DND-41 (cell line): ENCODE results near the gene LORICRIN.

Experiments used
- ATAC-seq: fragments of 200-7000 bp; cut with Tn5 transposase; 3 replicates; pipeline ENCODE4 v1.9.1; 2021; ENCODE audit warnings: low read depth; ENCODE audit not compliant: insufficient read depth
- DNase-seq: peaks from one replicate; pipeline ENCODE4 v3.0.0-alpha.2; 2020
- H2AFZ ChIP-seq: 2 replicates; pipeline ENCODE4 v1.6.0; 2012; ENCODE audit warnings: low read depth, low read length
- H3K27ac ChIP-seq: 2 replicates; pipeline ENCODE4 v1.5.1; 2012; ENCODE audit warnings: low read length, inconsistent platforms
- H3K27me3 ChIP-seq: fragments of 200-600 bp; sonication (generic); 2 replicates; pipeline ENCODE4 v1.6.0; 2012; ENCODE audit warnings: low read length, mild to moderate bottlenecking, inconsistent platforms; ENCODE audit not compliant: insufficient read depth, poor library complexity
- H3K36me3 ChIP-seq: 2 replicates; pipeline ENCODE4 v1.5.1; 2012; ENCODE audit warnings: low read length, inconsistent platforms; ENCODE audit not compliant: insufficient read depth
- H3K4me1 ChIP-seq: 2 replicates; pipeline ENCODE4 v1.5.1; 2012; ENCODE audit warnings: mild to moderate bottlenecking, low read length; ENCODE audit not compliant: insufficient read depth
- H3K4me2 ChIP-seq: 2 replicates; pipeline ENCODE4 v1.6.0; 2012; ENCODE audit warnings: mild to moderate bottlenecking, moderate library complexity, low read length, inconsistent platforms; ENCODE audit not compliant: insufficient read depth
- H3K4me3 ChIP-seq, 2 experiments: fragments of 200-600 bp in 1 of 2; shearing (Covaris generic) in 1 of 2; 2 replicates each; pipeline ENCODE4 v1.5.1; 2012 to 2016; ENCODE audit warnings: inconsistent platforms in 2 of 2, low read length in 2 of 2, mild to moderate bottlenecking in 2 of 2, low read depth in 1 of 2, moderate library complexity in 1 of 2
- H3K79me2 ChIP-seq: 2 replicates; pipeline ENCODE4 v1.6.0; 2012; ENCODE audit warnings: low read length, inconsistent platforms; ENCODE audit not compliant: insufficient read depth
- H3K9ac ChIP-seq: 2 replicates; pipeline ENCODE4 v1.6.0; 2012; ENCODE audit warnings: low read depth, mild to moderate bottlenecking, inconsistent platforms, low read length, moderate library complexity
- H3K9me3 ChIP-seq: 2 replicates; pipeline ENCODE4 v1.5.1; 2012; ENCODE audit warnings: low read length, moderate library complexity, mild to moderate bottlenecking, inconsistent platforms; ENCODE audit not compliant: insufficient read depth, severe bottlenecking
- H4K20me1 ChIP-seq: 2 replicates; pipeline ENCODE4 v1.6.0; 2012; ENCODE audit warnings: low read length; ENCODE audit not compliant: insufficient read depth
- EZH2 ChIP-seq: IDR thresholded peaks from 3 replicates; pipeline ENCODE4 v1.6.1; 2012; ENCODE audit warnings: borderline replicate concordance, low read depth, mild to moderate bottlenecking, moderate library complexity, low read length, inconsistent platforms; ENCODE audit not compliant: severe bottlenecking
- TF ChIP-seq, protein P1 (sequence below): IDR thresholded peaks from 2 replicates; pipeline ENCODE4 v1.5.1; 2012; ENCODE audit warnings: borderline replicate concordance, low read length, moderate library complexity, mild to moderate bottlenecking; ENCODE audit not compliant: poor library complexity, severe bottlenecking; ENCODE audit errors: extremely low read depth

Gene LORICRIN

DNA sequence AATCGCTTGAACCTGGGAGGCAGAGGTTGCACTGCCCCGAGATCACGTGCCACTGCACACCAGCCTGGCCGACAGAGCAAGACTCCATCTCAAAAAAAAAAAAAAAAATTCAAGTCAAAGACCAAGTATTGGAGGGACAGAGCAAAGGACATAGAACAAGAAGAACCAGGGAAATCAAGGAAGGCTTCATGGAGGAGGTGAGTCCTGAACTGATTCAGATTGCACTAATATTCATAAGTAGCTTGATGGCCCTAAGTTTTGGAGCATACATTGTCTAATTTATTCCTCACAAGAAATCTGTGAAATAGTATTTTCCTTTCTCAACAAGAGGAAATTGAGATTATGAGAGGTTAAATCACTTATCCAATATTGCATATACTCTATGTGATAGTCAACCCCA lies 46.0 kb upstream of the LORICRIN start:
- no peaks in the 10 kb centered on the region for H4K20me1 ChIP-seq
- DNase-seq (no peak), ATAC-seq (no peak)
- peaks cover 10% of the 10 kb centered on the region for H3K27me3 ChIP-seq
- H3K4me1 ChIP-seq: no peaks in the 10 kb centered on the region
- H3K9me3 ChIP-seq: no peaks in the 10 kb centered on the region
- H3K27ac ChIP-seq: no peak overlapping the region
- H3K9ac ChIP-seq: no peak overlapping the region
- H3K4me3 ChIP-seq: no peak overlapping the region
- H3K36me3 ChIP-seq: no peaks in the 10 kb centered on the region
- no peaks in the 10 kb centered on the region for H3K79me2 ChIP-seq
- H2AFZ ChIP-seq: no peak overlapping the region
- no peak for TF ChIP-seq EZH2
- TF ChIP-seq, protein P1, sequence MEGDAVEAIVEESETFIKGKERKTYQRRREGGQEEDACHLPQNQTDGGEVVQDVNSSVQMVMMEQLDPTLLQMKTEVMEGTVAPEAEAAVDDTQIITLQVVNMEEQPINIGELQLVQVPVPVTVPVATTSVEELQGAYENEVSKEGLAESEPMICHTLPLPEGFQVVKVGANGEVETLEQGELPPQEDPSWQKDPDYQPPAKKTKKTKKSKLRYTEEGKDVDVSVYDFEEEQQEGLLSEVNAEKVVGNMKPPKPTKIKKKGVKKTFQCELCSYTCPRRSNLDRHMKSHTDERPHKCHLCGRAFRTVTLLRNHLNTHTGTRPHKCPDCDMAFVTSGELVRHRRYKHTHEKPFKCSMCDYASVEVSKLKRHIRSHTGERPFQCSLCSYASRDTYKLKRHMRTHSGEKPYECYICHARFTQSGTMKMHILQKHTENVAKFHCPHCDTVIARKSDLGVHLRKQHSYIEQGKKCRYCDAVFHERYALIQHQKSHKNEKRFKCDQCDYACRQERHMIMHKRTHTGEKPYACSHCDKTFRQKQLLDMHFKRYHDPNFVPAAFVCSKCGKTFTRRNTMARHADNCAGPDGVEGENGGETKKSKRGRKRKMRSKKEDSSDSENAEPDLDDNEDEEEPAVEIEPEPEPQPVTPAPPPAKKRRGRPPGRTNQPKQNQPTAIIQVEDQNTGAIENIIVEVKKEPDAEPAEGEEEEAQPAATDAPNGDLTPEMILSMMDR: no peak
- H3K4me2 ChIP-seq: no peak overlapping the region

GRCh38 chr1:153217212-153217611 lies 42.3 kb upstream of the LORICRIN start, which contains the start of gene PRR9:
TSS of gene PRR9 (plus strand) at chr1:153217584. CDS start at chr1:153218145, 561 bp downstream.
- Histone ChIP-seq H3K27ac (no peak within 1 kb of the TSS), H3K36me3 (no peaks in the 10 kb centered on the region), H2AFZ (no peak within 1 kb of the TSS), H3K4me2 (no peak within 1 kb of the TSS), H3K27me3 (peaks cover 26% of the 10 kb centered on the region), H3K79me2 (no peaks in the 10 kb centered on the region), H3K9ac (no peak within 1 kb of the TSS), H3K9me3 (no peaks in the 10 kb centered on the region), H3K4me1 (no peaks in the 10 kb centered on the region), H4K20me1 (no peaks in the 10 kb centered on the region), H3K4me3 (no peak within 1 kb of the TSS)
- peak; percentile 39; the same call in 2 of the 3 replicates for ATAC-seq
- no peak for TF ChIP-seq EZH2
- TF ChIP-seq, protein P1: no peak
- no peak for DNase-seq

GRCh38 chr1:153217744-153218416 lies 41.6 kb upstream of the LORICRIN start:
- Histone ChIP-seq H3K27me3 (peaks cover 26% of the 10 kb centered on the region), H2AFZ (no peak overlapping the region), H3K4me1 (no peaks in the 10 kb centered on the region), H3K79me2 (no peaks in the 10 kb centered on the region), H3K4me3 (no peak overlapping the region), H3K4me2 (no peak overlapping the region), H3K36me3 (no peaks in the 10 kb centered on the region), H3K9ac (no peak overlapping the region), H4K20me1 (no peaks in the 10 kb centered on the region), H3K9me3 (no peaks in the 10 kb centered on the region), H3K27ac (no peak overlapping the region)
- ATAC-seq (no peak), DNase-seq (no peak)
- TF ChIP-seq EZH2: no peak
- TF ChIP-seq, protein P1: no peak
